T-cell (primary cell): ENCODE data around the gene PAMR1. TPM values are rescaled to one million over a fixed set of nuclear protein-coding genes. Genes with fewer than 3 reads are reported as not detected.
A peak's percentile ranks its signal among the peaks of the same experiment; 100 is the strongest.

Source experiments
- ATAC-seq, 4 experiments: fragments of 200-7000 bp in 3 of 4; fragments of 150-1000 bp in 1 of 4; cut with Tn5 transposase; replicated peaks in 1 of 4; 1 replicate in 3 of 4; 2 replicates in 1 of 4; pipeline ENCODE4 v1.10.0; 2021; ENCODE audit warnings: moderate library complexity in 3 of 4, mild to moderate bottlenecking in 2 of 4, moderate number of reproducible peaks in 1 of 4
- CTCF ChIA-PET, 2 donors: fragments of 300-600 bp; sonication (Branson Sonifier 250); formaldehyde crosslinking; loops; one replicate each; lab custom pipeline; 2022; ENCODE audit warnings: antibody characterized with exemption in 2 of 2; lab: Charles Lee
- POLR2A ChIA-PET, 2 donors: fragments of 300-600 bp; sonication (Branson Sonifier 250); formaldehyde crosslinking; loops; one replicate each; lab custom pipeline; 2022; ENCODE audit warnings: antibody characterized with exemption in 2 of 2; lab: Charles Lee
- DNase-seq, 35 experiments: peaks; one replicate each; pipeline versions ENCODE4 v3.0.0 to v3.0.0-alpha.2; 2013 to 2023
- H3K27ac ChIP-seq: one replicate; pipeline ENCODE4 v1.5.1; 2013; ENCODE audit warnings: low read length
- H3K27me3 ChIP-seq, 2 experiments: replicated peaks in 1 of 2; 1 replicate in 1 of 2; 2 replicates in 1 of 2; pipeline versions ENCODE4 v1.6.1 to v1.7.0; 2013; ENCODE audit warnings: low read length in 1 of 2, mixed read lengths in 1 of 2; ENCODE audit not compliant: control insufficient read depth in 2 of 2, insufficient read depth in 2 of 2; ENCODE audit errors: extremely low read depth in 1 of 2
- H3K36me3 ChIP-seq, 2 donors: 1 replicate in 1 of 2; 2 replicates in 1 of 2; pipeline versions ENCODE4 v1.6.1 to v1.7.0; 2013; ENCODE audit warnings: low read length in 1 of 2; ENCODE audit not compliant: control insufficient read depth in 2 of 2, insufficient read depth in 1 of 2; ENCODE audit errors: extremely low read depth in 1 of 2
- H3K4me1 ChIP-seq, 2 experiments: 1 replicate in 1 of 2; 2 replicates in 1 of 2; pipeline versions ENCODE4 v1.6.1 to v1.7.0; 2013; ENCODE audit warnings: low read length in 2 of 2, mixed read lengths in 1 of 2; ENCODE audit not compliant: insufficient read depth in 2 of 2, control insufficient read depth in 1 of 2; ENCODE audit errors: extremely low read depth in 1 of 2
- H3K4me3 ChIP-seq, 2 donors: 1 replicate in 1 of 2; 2 replicates in 1 of 2; pipeline versions ENCODE4 v1.5.1 to v1.7.0; 2013; ENCODE audit warnings: mild to moderate bottlenecking in 2 of 2, low read length in 1 of 2, moderate library complexity in 1 of 2; ENCODE audit not compliant: control insufficient read depth in 1 of 2; ENCODE audit errors: extremely low read depth in 1 of 2
- H3K9me3 ChIP-seq: 2 replicates; pipeline ENCODE4 v1.7.0; 2013
- H3K27ac Mint-ChIP-seq, 2 donors: one replicate each; pipeline ENCODE4 v1.8.0; 2020 to 2021; ENCODE audit warnings: mild to moderate bottlenecking in 2 of 2, mixed read lengths in 2 of 2
- H3K27me3 Mint-ChIP-seq, 2 donors: one replicate each; pipeline ENCODE4 v1.8.0; 2021 to 2022; ENCODE audit warnings: mixed read lengths in 2 of 2
- H3K36me3 Mint-ChIP-seq: one replicate; pipeline ENCODE4 v1.8.0; 2021; ENCODE audit warnings: mixed read lengths
- H3K4me1 Mint-ChIP-seq, 3 donors: one replicate each; pipeline ENCODE4 v1.8.0; 2020 to 2022; ENCODE audit warnings: mixed read lengths in 3 of 3, mild to moderate bottlenecking in 1 of 3
- H3K4me3 Mint-ChIP-seq, 3 donors: one replicate each; pipeline ENCODE4 v1.8.0; 2020 to 2022; ENCODE audit warnings: mild to moderate bottlenecking in 3 of 3, mixed read lengths in 3 of 3, moderate library complexity in 3 of 3
- H3K9me3 Mint-ChIP-seq, 3 donors: one replicate each; pipeline ENCODE4 v1.8.0; 2020 to 2022; ENCODE audit warnings: mixed read lengths in 3 of 3
- WGBS: methylation state at CpG from one replicate; pipeline ENCODE4 v1.1.5; 2013; ENCODE audit warnings: missing lambda C conversion rate; ENCODE audit not compliant: insufficient coverage; 5-methylcytosine and 5-hydroxymethylcytosine counted together
- total RNA-seq, 35 experiments: library from RNA in 6 of 35; stranded (reverse) in 6 of 35; fragments of 120-200 nt in 1 of 35; gene quantifications; one replicate each; pipeline versions ENCODE4 v1.2.1 to v1.2.4 and lab custom pipeline; 2013 to 2026

PAMR1 gene
- total RNA-seq, 5 donors from 2014 or later (not counting 1 experiment from before 2014, with no cell fraction given) = 0.20 TPM; not detected in 4

DNA sequence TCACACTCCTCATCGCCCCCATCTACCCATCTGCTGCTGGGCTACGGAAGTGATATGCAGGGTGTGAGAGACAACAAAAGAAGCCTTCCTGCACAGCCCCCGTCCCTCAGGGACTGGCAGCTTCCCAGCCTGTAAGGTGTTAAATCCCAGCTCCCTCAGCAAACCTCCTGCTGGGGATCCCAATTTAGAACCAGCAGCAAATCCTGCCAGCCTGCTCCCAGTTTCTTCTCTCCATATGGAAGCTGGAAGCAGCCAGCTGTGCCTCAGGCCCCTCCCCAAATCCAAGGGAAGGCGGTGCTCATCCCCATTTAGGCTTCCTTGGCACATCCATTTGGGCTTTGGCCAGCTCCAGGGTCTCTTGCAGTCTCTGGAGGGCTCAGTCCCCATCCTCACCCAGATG, 47.5 kb downstream of the PAMR1 start:
- peak overlapping the region in 1 of 3 donors; percentile 37 for H3K4me3 Mint-ChIP-seq
- no peak overlapping the region for H3K27ac ChIP-seq
- CTCF ChIA-PET = no interaction called here
- POLR2A ChIA-PET = no interaction called here
- no peak overlapping the region for H3K4me3 ChIP-seq
- peaks cover 7 to 13% (median 8%) of the 10 kb centered on the region in 3 donors for H3K9me3 Mint-ChIP-seq
- 20% methylated on average over 2 of the region's 4 CpGs for WGBS
- H3K4me1 ChIP-seq = peaks cover 3% of the 10 kb centered on the region in 2 experiments
- H3K9me3 ChIP-seq = no peaks in the 10 kb centered on the region
- DNase-seq = no peak
- H3K4me1 Mint-ChIP-seq = peaks cover 0 to 23% (median 7%) of the 10 kb centered on the region in 3 donors
- ATAC-seq = no peak
- peaks cover 28 to 34% of the 10 kb centered on the region in 2 donors for H3K27me3 Mint-ChIP-seq
- no peaks in the 10 kb centered on the region for H3K36me3 ChIP-seq
- H3K27ac Mint-ChIP-seq = no peak overlapping the region
- H3K27me3 ChIP-seq = peaks cover 0 to 12% of the 10 kb centered on the region in 2 experiments
- peaks cover 6% of the 10 kb centered on the region for H3K36me3 Mint-ChIP-seq

DNA sequence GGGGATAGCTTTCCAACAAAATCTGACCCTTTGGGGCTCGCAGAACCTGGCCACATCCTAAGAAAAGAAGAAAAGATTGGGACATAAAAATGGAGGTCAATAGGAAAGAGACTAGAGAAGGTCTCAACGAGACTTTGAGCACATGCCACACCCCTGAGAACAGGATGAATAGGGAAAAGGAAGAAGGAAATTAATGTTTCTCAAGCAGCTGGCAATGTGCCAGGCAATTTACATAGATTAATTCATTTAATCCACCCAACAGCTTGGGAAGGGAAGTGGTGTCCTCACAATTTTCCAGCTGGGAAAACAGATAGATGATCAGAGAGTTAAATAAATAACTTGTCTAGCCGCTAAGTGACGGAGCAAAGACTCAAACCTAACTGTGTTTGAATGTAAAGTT, 50.7 kb downstream of the PAMR1 start:
- ATAC-seq (no peak), DNase-seq (no peak)
- ChIA-PET POLR2A (no interaction called here), CTCF (no interaction called here)
- H3K36me3 Mint-ChIP-seq = no peaks in the 10 kb centered on the region
- H3K27me3 Mint-ChIP-seq = peaks cover 21 to 28% of the 10 kb centered on the region in 2 donors
- WGBS = no CpG with 5 or more reads among the region's 4 CpGs
- H3K4me3 Mint-ChIP-seq = no peak overlapping the region
- peaks cover 3% of the 10 kb centered on the region in 2 experiments for H3K4me1 ChIP-seq
- no peak overlapping the region for H3K27ac Mint-ChIP-seq
- H3K4me3 ChIP-seq = no peak overlapping the region
- no peaks in the 10 kb centered on the region for H3K9me3 ChIP-seq
- no peaks in the 10 kb centered on the region for H3K36me3 ChIP-seq
- peaks cover 0 to 24% of the 10 kb centered on the region in 2 experiments for H3K27me3 ChIP-seq
- no peak overlapping the region for H3K27ac ChIP-seq
- H3K4me1 Mint-ChIP-seq = peaks cover 0 to 23% (median 7%) of the 10 kb centered on the region in 3 donors
- peaks cover 0 to 5% (median 0%) of the 10 kb centered on the region in 3 donors for H3K9me3 Mint-ChIP-seq

DNA sequence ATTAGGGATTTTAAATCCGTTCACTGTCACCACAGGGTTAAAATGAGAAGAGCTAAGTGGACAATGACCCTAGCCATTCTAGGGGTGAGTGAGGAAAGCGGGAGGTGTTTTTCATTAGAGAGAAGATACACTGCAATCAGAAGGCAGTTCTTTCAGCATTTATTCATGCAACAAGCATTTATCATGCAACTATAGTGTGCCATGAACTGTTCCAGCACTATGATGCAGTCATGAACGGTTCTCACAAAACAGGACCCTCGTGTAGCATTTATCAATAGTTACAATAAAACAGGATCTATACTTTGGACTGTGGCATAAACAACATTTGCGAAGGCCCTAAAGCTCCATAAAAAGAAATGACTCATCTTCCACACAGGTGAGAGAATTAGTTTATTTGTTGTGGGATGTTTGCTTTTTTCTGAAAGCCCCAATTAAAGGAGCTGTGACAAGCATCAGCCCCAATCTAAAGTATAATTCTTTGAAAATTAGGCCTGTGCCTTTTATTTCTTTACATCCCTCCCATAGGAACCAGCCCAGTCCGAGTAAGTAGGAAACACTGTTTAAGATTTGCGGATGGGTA, 51.5 kb downstream of the PAMR1 start:
- ChIA-PET CTCF (interaction anchor here (1.1 kb wide), 2 partner anchors 11 to 14 kb away, joined by 3 to 8 read pairs; no protein-coding TSS in a partner anchor), POLR2A (no interaction called here)
- Histone ChIP-seq H3K27ac (no peak overlapping the region), H3K4me3 (no peak overlapping the region), H3K36me3 (no peaks in the 10 kb centered on the region), H3K4me1 (peaks cover 3% of the 10 kb centered on the region in 2 experiments), H3K27me3 (peaks cover 0 to 28% of the 10 kb centered on the region in 2 experiments), H3K9me3 (no peaks in the 10 kb centered on the region)
- 100% methylated on average over 1 of the region's 7 CpGs for WGBS
- H3K27ac Mint-ChIP-seq = no peak overlapping the region
- H3K9me3 Mint-ChIP-seq = peaks cover 0 to 5% (median 0%) of the 10 kb centered on the region in 3 donors
- ATAC-seq = no peak
- H3K4me3 Mint-ChIP-seq = no peak overlapping the region
- H3K36me3 Mint-ChIP-seq = no peaks in the 10 kb centered on the region
- H3K4me1 Mint-ChIP-seq = peaks cover 0 to 22% (median 7%) of the 10 kb centered on the region in 3 donors
- no peak for DNase-seq
- H3K27me3 Mint-ChIP-seq = peaks cover 24 to 30% of the 10 kb centered on the region in 2 donors

DNA sequence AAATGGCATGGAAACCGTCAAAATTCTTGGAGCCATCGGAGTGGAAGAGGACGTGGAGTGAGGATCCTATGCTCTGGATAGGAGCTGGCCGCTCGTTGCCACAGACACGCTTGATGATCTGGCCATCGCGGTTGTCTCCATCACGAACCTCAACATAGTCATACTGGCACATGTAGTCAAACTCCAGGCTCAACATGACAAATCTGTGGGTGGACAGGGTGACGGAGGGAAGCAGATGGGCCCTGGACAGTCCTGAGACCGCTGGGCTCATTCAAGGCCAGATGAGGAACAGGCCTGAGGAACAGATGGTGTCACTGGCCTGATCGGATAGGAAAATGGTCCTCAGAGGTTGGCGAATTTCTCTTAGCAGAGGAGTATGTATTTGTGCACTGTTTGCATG, 54.8 kb downstream of the PAMR1 start:
- POLR2A ChIA-PET = no interaction called here
- Histone ChIP-seq H3K27me3 (peaks cover 0 to 21% of the 10 kb centered on the region in 2 experiments), H3K9me3 (no peaks in the 10 kb centered on the region), H3K4me1 (no peaks in the 10 kb centered on the region), H3K27ac (no peak overlapping the region), H3K4me3 (no peak overlapping the region), H3K36me3 (no peaks in the 10 kb centered on the region)
- H3K4me3 Mint-ChIP-seq = no peak overlapping the region
- ATAC-seq = no peak
- no peaks in the 10 kb centered on the region for H3K4me1 Mint-ChIP-seq
- DNase-seq = no peak
- H3K27me3 Mint-ChIP-seq = peaks cover 24 to 32% of the 10 kb centered on the region in 2 donors
- no peaks in the 10 kb centered on the region for H3K36me3 Mint-ChIP-seq
- WGBS = 73% methylated on average over 9 of the region's 13 CpGs
- H3K27ac Mint-ChIP-seq = no peak overlapping the region
- H3K9me3 Mint-ChIP-seq = no peaks in the 10 kb centered on the region
- CTCF ChIA-PET = interaction anchor here in 1 of 2 donors (1.0 kb wide), 1 partner anchor 11 kb away, joined by 3 read pairs; no protein-coding TSS in a partner anchor

DNA sequence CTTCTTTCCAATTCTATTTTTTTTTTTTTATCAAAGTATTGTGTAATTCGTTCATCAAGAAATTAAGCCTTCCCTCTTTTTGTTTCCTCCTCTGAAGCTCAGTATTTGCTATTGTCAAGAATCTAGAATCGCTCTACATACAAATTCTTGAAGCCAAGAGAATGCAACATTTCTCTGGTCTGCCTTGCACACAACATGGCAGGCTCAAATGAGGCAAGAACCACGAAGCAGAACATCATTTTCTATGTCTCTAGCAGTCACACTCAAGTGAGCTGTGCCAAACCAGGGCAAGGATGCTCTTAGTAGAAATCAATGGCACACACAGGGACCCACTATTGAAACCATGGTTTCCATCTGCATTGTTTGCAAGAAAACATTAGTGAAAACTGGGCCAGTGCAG, 59.4 kb downstream of the PAMR1 start:
- Mint-ChIP-seq H3K9me3 (no peaks in the 10 kb centered on the region), H3K27me3 (peaks cover 28 to 40% of the 10 kb centered on the region in 2 donors), H3K4me1 (no peaks in the 10 kb centered on the region), H3K4me3 (no peak overlapping the region), H3K27ac (no peak overlapping the region), H3K36me3 (no peaks in the 10 kb centered on the region)
- no peak for ATAC-seq
- CTCF ChIA-PET = no interaction called here
- H3K27ac ChIP-seq = no peak overlapping the region
- POLR2A ChIA-PET = no interaction called here
- no peak overlapping the region for H3K4me3 ChIP-seq
- no peaks in the 10 kb centered on the region for H3K9me3 ChIP-seq
- no peaks in the 10 kb centered on the region for H3K4me1 ChIP-seq
- 24% methylated on average over 1 of the region's 3 CpGs for WGBS
- H3K27me3 ChIP-seq = peaks cover 0 to 20% of the 10 kb centered on the region in 2 experiments
- DNase-seq = no peak
- no peaks in the 10 kb centered on the region for H3K36me3 ChIP-seq

DNA sequence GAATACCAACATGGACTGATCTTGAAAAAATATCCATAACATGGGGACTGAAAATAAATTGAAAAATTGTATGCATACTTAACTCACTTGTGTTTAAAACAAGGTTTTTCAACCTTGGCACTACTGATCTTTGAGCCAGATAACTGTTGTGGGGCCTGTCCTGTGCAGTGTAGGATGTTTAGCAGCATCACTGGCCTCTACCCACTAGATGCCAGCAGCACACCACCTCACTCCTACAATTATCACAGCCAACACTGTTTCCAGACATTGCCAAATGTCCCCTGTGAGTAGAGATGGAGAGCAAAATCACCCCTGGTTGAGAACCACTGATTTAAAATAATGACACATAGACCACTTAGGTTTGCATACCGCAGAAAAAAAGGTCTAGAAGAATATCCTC, 61.1 kb downstream of the PAMR1 start:
- POLR2A ChIA-PET = no interaction called here
- DNase-seq = no peak
- H3K27me3 ChIP-seq = peaks cover 0 to 13% of the 10 kb centered on the region in 2 experiments
- H3K4me3 Mint-ChIP-seq = no peak overlapping the region
- no peak overlapping the region for H3K27ac ChIP-seq
- no peaks in the 10 kb centered on the region for H3K36me3 Mint-ChIP-seq
- H3K4me3 ChIP-seq = no peak overlapping the region
- no peaks in the 10 kb centered on the region for H3K4me1 ChIP-seq
- no peaks in the 10 kb centered on the region for H3K4me1 Mint-ChIP-seq
- CTCF ChIA-PET = no interaction called here
- no peaks in the 10 kb centered on the region for H3K9me3 Mint-ChIP-seq
- no peak overlapping the region for H3K27ac Mint-ChIP-seq
- peaks cover 25 to 32% of the 10 kb centered on the region in 2 donors for H3K27me3 Mint-ChIP-seq
- no CpG with 5 or more reads among the region's 1 CpG for WGBS
- no peaks in the 10 kb centered on the region for H3K36me3 ChIP-seq
- no peak for ATAC-seq
- H3K9me3 ChIP-seq = no peaks in the 10 kb centered on the region
